ENCODE data around the gene EMX2.

- TF ChIP-seq PBX3 (CRISPR knock-in tag; IDR thresholded peaks at IDR 0.05) (no peak), REST (tag by site-specific recombination; IDR thresholded peaks at IDR 0.05) (no peak), CTCF (tag by site-specific recombination; IDR thresholded peaks at IDR 0.05) (no peak)
Observed at GRCh38 chr10:117562896-117563737, 20.6 kb downstream of the EMX2 start.

All from HEK293 (cell line).